ENCODE measurements around the gene ACADL. TPM values are rescaled to one million over a fixed set of nuclear protein-coding genes. Genes with fewer than 3 reads are reported as not detected.

Gene ACADL
- total and polyA plus RNA-seq, 2 of the 13 experiments (the other 11 are each of a cell fraction or from before 2014, with no cell fraction given) = not detected

DNA sequence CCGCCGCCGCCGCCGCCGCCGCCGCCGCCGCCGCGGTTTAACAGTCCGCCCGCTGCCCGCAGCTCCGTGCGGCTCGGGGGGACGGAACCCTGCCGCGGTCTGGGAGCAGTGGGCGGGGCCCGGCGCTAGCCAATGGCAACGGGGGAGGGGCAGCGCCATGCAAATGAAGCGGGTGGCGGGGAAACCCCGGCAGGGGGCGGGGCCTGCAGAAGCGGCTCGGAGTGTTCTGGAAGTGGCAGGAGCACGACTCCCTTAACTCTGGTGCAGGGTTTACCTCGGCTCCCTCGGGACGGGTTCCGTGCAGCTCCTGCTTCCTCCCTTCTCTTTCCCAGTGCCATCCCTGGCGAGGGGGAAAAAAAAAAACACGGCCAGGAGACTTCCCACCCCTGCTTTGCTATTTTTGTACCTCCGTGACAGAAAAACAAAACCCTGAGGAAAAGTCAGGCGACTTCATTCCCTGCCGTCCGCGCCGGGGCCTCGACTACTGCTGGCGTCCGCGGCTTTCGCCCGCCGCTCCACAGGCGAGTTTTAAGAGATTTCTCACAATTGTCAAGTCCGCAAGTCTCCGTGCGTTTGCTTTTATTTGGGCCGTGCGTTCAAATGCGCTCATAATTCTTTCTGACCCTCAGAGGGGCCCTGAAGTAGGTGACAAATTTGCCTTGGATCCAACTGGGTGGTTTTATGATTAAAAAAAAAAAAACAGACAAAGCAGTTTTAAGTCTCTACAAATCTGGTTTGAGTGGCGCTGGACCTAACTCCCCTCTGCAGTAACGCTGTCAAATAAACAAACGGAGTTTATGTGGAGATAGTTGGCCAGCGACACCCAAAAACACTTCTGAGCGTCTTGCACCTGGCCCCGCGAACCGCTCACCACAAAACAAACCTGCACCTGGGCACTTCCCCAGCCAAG, 53.7 kb downstream of the ACADL start, which contains the start of gene KANSL1L (continued):
- TF ChIP-seq ZNF331 (CRISPR knock-in tag; IDR thresholded peaks at IDR 0.05) = peak; percentile 30
- TF ChIP-seq EHMT2 (IDR thresholded peaks at IDR 0.05; ENCODE audit: borderline replicate concordance, low read depth, low read length) = no peak
- TF ChIP-seq FOXP1 (IDR thresholded peaks at IDR 0.05) = no peak
- no peak for TF ChIP-seq FOXP1 (CRISPR knock-in tag; IDR thresholded peaks at IDR 0.05)
- no peak for TF ChIP-seq RXRA (CRISPR knock-in tag; IDR thresholded peaks at IDR 0.05)
- peak; percentile 76; the same call in 1 of the 2 replicates for TF ChIP-seq MXD4 (CRISPR knock-in tag; IDR thresholded peaks at IDR 0.05)
- no peak for TF ChIP-seq NFRKB (IDR thresholded peaks at IDR 0.05)
- TF ChIP-seq RAD21 (CRISPR knock-in tag; IDR thresholded peaks at IDR 0.05) = no peak
- peak; percentile 77 for TF ChIP-seq ZNF563 (CRISPR knock-in tag; IDR thresholded peaks at IDR 0.05)
- TF ChIP-seq NFATC3 (CRISPR knock-in tag; IDR thresholded peaks at IDR 0.05) = no peak
- TF ChIP-seq ZNF670 (CRISPR knock-in tag; IDR thresholded peaks at IDR 0.05; ENCODE audit: borderline replicate concordance) = no peak
- TF ChIP-seq, protein P1, sequence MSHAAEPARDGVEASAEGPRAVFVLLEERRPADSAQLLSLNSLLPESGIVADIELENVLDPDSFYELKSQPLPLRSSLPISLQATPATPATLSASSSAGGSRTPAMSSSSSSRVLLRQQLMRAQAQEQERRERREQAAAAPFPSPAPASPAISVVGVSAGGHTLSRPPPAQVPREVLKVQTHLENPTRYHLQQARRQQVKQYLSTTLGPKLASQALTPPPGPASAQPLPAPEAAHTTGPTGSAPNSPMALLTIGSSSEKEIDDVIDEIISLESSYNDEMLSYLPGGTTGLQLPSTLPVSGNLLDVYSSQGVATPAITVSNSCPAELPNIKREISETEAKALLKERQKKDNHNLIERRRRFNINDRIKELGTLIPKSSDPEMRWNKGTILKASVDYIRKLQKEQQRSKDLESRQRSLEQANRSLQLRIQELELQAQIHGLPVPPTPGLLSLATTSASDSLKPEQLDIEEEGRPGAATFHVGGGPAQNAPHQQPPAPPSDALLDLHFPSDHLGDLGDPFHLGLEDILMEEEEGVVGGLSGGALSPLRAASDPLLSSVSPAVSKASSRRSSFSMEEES (CRISPR knock-in tag; IDR thresholded peaks at IDR 0.05) = 0 out of 2 replicates have a peak, but pooled peaks have one; percentile 9
- TF ChIP-seq XBP1 (CRISPR knock-in tag; IDR thresholded peaks at IDR 0.05) = no peak
- TF ChIP-seq DMAP1 (CRISPR knock-in tag; IDR thresholded peaks at IDR 0.05) = no peak; the same call in 1 of the 2 replicates
- TF ChIP-seq AGO1 (IDR thresholded peaks at IDR 0.05; ENCODE audit: low read depth, low read length, poor library complexity, severe bottlenecking) = no peak
- no peak for TF ChIP-seq PRMT3 (CRISPR knock-in tag; IDR thresholded peaks at IDR 0.05; ENCODE audit: borderline replicate concordance, low read depth)
- no peak for TF ChIP-seq FIP1L1 (IDR thresholded peaks at IDR 0.05; ENCODE audit: borderline replicate concordance, insufficient read depth, low read depth, low read length)
- no peak for TF ChIP-seq ZBTB8A (CRISPR knock-in tag; IDR thresholded peaks at IDR 0.05; ENCODE audit: borderline replicate concordance, low read depth)
- 0 out of 2 replicates have a peak, but pooled peaks have one; percentile 40 for TF ChIP-seq PPARG (CRISPR knock-in tag; conservative IDR thresholded peaks at IDR 0.05)
- TF ChIP-seq, protein P2, sequence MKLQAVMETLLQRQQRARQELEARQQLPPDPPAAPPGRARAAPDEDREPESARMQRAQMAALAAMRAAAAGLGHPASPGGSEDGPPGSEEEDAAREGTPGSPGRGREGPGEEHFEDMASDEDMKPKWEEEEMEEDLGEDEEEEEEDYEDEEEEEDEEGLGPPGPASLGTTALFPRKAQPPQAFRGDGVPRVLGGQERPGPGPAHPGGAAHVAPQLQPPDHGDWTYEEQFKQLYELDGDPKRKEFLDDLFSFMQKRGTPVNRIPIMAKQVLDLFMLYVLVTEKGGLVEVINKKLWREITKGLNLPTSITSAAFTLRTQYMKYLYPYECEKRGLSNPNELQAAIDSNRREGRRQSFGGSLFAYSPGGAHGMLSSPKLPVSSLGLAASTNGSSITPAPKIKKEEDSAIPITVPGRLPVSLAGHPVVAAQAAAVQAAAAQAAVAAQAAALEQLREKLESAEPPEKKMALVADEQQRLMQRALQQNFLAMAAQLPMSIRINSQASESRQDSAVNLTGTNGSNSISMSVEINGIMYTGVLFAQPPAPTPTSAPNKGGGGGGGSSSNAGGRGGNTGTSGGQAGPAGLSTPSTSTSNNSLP (IDR thresholded peaks at IDR 0.05; ENCODE audit: low read depth, low read length) = no peak
- TF ChIP-seq CREB1 (IDR thresholded peaks at IDR 0.05) = no peak
- TF ChIP-seq CREB1 (CRISPR knock-in tag; IDR thresholded peaks at IDR 0.05) = no peak
- TF ChIP-seq SATB2 (CRISPR knock-in tag; IDR thresholded peaks at IDR 0.05) = no peak
- TF ChIP-seq HIVEP1 (CRISPR knock-in tag; IDR thresholded peaks at IDR 0.05) = peak; percentile 91
- TF ChIP-seq, protein P3, sequence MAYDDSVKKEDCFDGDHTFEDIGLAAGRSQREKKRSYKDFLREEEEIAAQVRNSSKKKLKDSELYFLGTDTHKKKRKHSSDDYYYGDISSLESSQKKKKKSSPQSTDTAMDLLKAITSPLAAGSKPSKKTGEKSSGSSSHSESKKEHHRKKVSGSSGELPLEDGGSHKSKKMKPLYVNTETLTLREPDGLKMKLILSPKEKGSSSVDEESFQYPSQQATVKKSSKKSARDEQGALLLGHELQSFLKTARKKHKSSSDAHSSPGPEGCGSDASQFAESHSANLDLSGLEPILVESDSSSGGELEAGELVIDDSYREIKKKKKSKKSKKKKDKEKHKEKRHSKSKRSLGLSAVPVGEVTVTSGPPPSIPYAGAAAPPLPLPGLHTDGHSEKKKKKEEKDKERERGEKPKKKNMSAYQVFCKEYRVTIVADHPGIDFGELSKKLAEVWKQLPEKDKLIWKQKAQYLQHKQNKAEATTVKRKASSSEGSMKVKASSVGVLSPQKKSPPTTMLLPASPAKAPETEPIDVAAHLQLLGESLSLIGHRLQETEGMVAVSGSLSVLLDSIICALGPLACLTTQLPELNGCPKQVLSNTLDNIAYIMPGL (CRISPR knock-in tag; IDR thresholded peaks at IDR 0.05; ENCODE audit: borderline replicate concordance in 1 of 2, low read depth in 1 of 2) = peak in 1 of 2 experiments; percentile 16; a peak in 1 of 4 replicates
- no peak for TF ChIP-seq RBM22 (optimal IDR thresholded peaks at IDR 0.05; ENCODE audit: low read length)
- TF ChIP-seq IRF2 (CRISPR knock-in tag; IDR thresholded peaks at IDR 0.05) = 0 out of 2 replicates have a peak, but pooled peaks have one; percentile 29

Data from HepG2 (cell line).